Activated gamma-delta T cell treated with Interleukin-2 at 50 U/mL for 16 hours (primary cell): ENCODE results near the gene ZNF431.
"Not testable (repeated sequence)": the region's sequence is repeated elsewhere in the genome, so short reads cannot be mapped to it uniquely, and the experiment has no call there.

ENCODE experiments used
- DNase-seq: peaks from one replicate; pipeline ENCODE4 v3.0.0-alpha.2; 2020

Gene ZNF431

DNA sequence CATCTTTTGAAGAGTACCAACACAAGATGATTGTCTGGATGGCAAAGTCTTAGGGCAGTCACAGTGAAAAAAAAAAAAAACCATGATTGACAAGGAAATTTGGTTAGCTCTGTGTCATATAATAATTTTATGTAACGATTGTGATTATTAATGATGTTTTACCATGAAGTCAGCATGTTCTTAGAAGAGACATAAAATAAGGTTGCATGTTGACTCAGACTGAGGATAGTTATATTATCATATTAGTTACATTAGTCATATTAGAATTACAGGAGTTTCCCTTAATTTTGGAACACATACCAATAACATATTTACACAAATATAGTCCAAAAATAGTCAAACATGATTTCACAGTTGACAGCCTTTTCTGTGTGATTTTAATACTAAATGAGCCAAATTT lies 5.7 kb downstream of the ZNF431 start:
- DNase-seq: no peak

DNA sequence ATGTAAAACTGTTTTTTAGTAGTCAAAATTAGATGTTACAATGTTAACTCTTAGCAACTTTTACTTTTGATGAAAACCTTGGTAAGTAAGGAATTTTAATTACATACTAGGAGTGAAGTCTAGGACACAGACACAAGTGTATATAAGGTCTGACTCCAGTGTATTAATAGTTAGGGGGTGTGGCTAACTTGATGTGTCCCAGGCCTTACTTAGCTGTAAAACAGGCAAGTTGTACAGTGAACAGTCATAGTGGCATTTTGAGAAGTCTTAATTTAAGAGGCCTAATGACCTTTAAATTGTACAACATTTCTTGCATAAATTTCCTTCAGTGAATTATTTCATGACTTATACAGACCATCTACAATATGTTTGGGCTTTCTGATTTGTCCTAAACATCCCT lies 6.8 kb downstream of the ZNF431 start:
- no peak for DNase-seq

- DNase-seq: no peak
Measured at GRCh38 chr19:21149877-21150276, 8.0 kb downstream of the ZNF431 start.

GRCh38 chr19:21151460-21151859 lies 9.6 kb downstream of the ZNF431 start:
- DNase-seq: no peak

DNA sequence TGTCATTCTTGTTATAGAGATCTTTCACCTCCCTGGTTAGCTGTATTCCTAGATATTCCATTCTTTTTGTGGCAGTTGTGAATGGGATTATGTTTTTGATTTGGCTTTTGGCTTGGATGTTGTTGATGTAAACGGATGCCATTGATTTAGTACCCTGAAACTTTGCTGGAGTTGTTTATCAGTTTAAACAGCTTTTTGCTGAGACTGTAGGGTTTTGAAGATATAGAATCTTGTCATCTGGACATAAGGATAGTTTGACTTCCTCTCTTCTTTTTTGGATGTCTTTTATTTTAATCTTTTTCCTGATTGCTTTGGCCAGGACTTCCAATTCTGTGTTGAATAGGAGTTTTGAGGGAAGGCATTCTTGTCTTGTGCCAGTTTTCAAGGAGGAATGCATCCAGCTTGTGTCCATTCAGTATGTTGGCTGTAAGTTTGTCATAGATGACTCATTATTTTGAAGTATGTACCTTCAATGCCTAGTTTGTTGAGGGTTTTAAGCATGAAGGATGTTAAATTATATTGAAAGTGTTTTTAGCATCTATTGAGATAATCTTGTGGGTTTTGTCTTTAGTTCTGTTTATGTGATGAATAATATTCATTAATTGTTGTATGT lies 16.8 kb downstream of the ZNF431 start:
- DNase-seq: no peak

- no peak for DNase-seq
Measured at GRCh38 chr19:21164541-21164940, 22.7 kb downstream of the ZNF431 start.

- DNase-seq: no peak
Measured at GRCh38 chr19:21166436-21166835, 24.6 kb downstream of the ZNF431 start.

DNA sequence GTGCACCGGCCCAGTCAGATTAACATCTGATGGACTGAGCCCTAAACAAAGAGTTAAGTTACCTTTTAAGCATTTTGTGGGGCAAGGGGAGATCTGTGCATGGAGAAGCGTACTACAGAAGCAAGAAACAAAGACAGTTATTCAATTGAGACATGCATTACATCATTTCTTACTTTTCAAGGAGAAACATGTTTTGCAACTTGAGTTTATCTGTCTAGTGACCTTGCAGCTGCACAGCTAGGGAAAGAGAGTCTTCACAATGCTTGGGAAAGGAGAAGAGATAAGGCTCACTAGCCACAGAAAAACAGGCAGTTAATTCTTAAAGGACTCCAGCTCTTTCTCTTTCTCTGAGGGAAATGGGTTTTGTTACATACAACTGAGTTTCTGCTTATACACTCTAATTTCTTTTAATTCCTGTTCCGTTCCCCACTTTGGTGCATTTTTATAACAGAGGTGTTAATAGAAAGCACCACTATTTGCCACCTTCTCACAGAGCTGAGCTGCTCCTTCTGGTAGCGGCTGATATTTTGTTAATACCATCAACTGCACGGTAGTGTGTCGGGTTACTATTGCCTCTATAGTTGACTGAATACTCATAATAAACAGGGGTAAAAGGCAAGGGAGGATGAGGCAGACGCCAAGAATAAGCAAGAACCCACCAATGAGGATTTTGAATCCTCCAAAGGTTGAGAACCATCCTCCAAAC lies 55.9 kb downstream of the ZNF431 start:
- no peak for DNase-seq

- peak; percentile 17 for DNase-seq
Measured at GRCh38 chr19:21202865-21203494, 61.1 kb downstream of the ZNF431 start.

GRCh38 chr19:21210037-21210621 lies 68.3 kb downstream of the ZNF431 start:
- no peak for DNase-seq

- DNase-seq: no peak
Measured at GRCh38 chr19:21221693-21222092, 79.9 kb downstream of the ZNF431 start.

GRCh38 chr19:21229938-21230337 lies 88.1 kb downstream of the ZNF431 start:
- DNase-seq: not testable (repeated sequence)

DNA sequence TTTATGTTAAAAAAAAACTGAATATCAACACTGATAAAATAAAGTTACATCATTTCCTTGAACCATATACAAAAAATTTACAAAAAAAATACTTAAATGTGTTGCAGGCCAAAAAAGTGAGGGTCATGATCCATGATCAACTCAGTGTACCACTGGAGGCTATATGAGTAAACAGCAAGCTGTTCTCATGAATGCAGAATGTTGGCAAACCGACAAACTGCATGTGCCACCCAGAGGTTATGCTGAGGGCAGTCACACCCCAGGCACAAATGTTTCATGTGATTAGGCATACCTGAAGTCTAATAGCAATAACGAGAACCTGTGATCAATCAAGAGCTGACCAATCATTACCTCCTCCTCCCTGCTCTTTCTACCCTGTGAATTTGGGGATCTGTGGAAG lies 91.9 kb downstream of the ZNF431 start:
- no peak for DNase-seq

- DNase-seq: not testable (repeated sequence)
Measured at GRCh38 chr19:21236751-21237150, 94.9 kb downstream of the ZNF431 start.

GRCh38 chr19:21238670-21239069 lies 96.8 kb downstream of the ZNF431 start:
- no peak for DNase-seq
